Measurements from ENCODE around the gene SCYL3. TPM values are rescaled to one million over a fixed set of nuclear protein-coding genes. Genes with fewer than 3 reads are reported as not detected.

SCYL3 gene
- polyA plus RNA-seq, 1 of the 3 experiments (the other 2 are of a cell fraction), result 5.9 TPM

DNA sequence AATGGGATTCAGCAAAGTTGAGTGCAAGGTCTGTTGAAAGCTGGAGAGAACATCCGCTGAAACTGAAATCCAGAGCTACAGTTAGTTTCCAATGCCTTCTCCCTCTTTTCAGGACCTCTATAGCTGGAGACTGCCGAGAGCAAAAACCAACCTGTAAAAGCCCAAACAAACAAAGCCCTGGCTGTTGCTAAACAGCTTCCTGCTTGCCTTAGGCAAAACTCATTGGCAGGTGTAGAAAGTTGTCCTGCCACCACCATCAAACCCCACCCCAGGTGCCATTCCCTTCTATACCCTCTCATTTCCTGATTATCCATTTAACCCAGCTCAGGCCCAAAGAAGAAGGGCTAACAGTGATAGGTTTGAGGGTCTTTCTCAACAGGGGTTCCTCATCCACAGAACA is 24.7 kb downstream of the SCYL3 start:
- no peaks in the 10 kb centered on the region for H3K9me3 ChIP-seq
- no peak overlapping the region for H3K9ac ChIP-seq
- no peak overlapping the region for H3K4me3 ChIP-seq (ENCODE audit: low read depth in 2 of 2, low read length in 1 of 2)
- H4K20me1 ChIP-seq (ENCODE audit: insufficient read depth), result no peaks in the 10 kb centered on the region
- H3K36me3 ChIP-seq (replicated peaks in 1 of 2; ENCODE audit: control insufficient read depth in 1 of 2, insufficient read depth in 2 of 2, low read length in 1 of 2), result peaks cover 71 to 85% of the 10 kb centered on the region in 2 experiments
- no peaks in the 10 kb centered on the region for H3K9me2 ChIP-seq
- peak overlapping the region in 1 of 2 experiments; percentile 87; a peak in 1 of 4 replicates for H3K27ac ChIP-seq (ENCODE audit: low read depth in 2 of 2, low read length in 1 of 2)
- H3K4me1 ChIP-seq (ENCODE audit: control insufficient read depth in 1 of 2, insufficient read depth in 2 of 2, low read depth in 1 of 2, low read length in 1 of 2), result peaks cover 3 to 22% of the 10 kb centered on the region in 2 experiments
- H3K79me2 ChIP-seq (ENCODE audit: insufficient read depth), result no peaks in the 10 kb centered on the region
- 100% methylated on average over 2 of the region's 2 CpGs for WGBS (ENCODE audit: low lambda C conversion rate)
- H3K4me2 ChIP-seq, result no peak overlapping the region
- no peak overlapping the region for H2AFZ ChIP-seq (ENCODE audit: low read depth)
- ChIA-PET POLR2A (no interaction called here), CTCF (interaction anchor here (2.3 kb wide), 1 partner anchor 59 kb away, joined by 6 read pairs; no protein-coding TSS in a partner anchor)
- no peaks in the 10 kb centered on the region for H3K27me3 ChIP-seq (ENCODE audit: insufficient read depth)
- TF ChIP-seq NRF1 (IDR thresholded peaks at IDR 0.05; ENCODE audit: low read depth, low read length) (no peak), TEAD4 (IDR thresholded peaks at IDR 0.05; ENCODE audit: borderline replicate concordance, insufficient read depth) (no peak), TCF12 (IDR thresholded peaks at IDR 0.05) (no peak), GABPA (IDR thresholded peaks at IDR 0.05; ENCODE audit: low read depth) (no peak), RFX5 (IDR thresholded peaks at IDR 0.05; ENCODE audit: low read length) (no peak), RAD21 (IDR thresholded peaks at IDR 0.05; ENCODE audit: low read length) (no peak), YY1 (IDR thresholded peaks at IDR 0.05; ENCODE audit: low read depth) (no peak), CHD2 (IDR thresholded peaks at IDR 0.05; ENCODE audit: low read length, partially characterized antibody) (no peak), MEF2A (IDR thresholded peaks at IDR 0.05; ENCODE audit: borderline replicate concordance, low read depth) (no peak)
- TF ChIP-seq, protein P1, sequence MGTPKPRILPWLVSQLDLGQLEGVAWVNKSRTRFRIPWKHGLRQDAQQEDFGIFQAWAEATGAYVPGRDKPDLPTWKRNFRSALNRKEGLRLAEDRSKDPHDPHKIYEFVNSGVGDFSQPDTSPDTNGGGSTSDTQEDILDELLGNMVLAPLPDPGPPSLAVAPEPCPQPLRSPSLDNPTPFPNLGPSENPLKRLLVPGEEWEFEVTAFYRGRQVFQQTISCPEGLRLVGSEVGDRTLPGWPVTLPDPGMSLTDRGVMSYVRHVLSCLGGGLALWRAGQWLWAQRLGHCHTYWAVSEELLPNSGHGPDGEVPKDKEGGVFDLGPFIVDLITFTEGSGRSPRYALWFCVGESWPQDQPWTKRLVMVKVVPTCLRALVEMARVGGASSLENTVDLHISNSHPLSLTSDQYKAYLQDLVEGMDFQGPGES (IDR thresholded peaks at IDR 0.05; ENCODE audit: low read depth, low read length), result no peak
- TF ChIP-seq, protein P2, sequence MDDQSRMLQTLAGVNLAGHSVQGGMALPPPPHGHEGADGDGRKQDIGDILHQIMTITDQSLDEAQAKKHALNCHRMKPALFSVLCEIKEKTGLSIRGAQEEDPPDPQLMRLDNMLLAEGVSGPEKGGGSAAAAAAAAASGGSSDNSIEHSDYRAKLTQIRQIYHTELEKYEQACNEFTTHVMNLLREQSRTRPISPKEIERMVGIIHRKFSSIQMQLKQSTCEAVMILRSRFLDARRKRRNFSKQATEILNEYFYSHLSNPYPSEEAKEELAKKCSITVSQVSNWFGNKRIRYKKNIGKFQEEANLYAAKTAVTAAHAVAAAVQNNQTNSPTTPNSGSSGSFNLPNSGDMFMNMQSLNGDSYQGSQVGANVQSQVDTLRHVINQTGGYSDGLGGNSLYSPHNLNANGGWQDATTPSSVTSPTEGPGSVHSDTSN (IDR thresholded peaks at IDR 0.05), result no peak
- peaks cover 48% of the 10 kb centered on the region for H3F3A ChIP-seq (replicated peaks; ENCODE audit: insufficient read depth)
- no peak for DNase-seq

DNA sequence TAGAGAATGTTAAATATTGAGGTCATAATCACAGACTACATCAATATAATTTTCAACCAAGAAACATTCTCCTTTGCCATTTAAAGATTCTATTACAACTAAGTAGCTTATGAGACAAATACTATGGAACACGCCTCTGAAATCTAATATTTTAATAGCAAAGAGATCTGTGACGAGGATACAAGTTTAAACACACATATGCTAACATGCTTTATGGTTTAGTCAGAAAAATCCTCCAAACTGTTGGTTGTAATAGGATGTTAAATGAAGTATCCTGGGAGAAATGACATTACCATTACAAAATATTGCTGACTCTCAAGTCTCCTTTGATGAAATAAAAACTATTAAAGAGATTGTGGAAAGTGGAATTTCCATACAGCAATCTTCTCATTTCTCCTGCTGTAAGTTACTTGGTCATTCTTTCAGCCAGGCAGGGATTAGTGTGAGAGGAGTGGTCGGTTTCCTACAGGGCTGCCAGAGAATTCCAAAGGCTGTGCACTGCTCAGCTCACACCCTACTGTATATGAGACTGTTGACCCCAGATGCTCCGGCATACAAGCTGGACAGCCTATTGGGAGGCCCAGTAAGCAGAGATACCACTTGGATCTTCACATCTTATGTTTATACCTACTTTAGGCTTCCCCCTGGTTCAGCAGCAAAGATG is 26.6 kb downstream of the SCYL3 start:
- no peak for DNase-seq
- peaks cover 41% of the 10 kb centered on the region for H3F3A ChIP-seq (replicated peaks; ENCODE audit: insufficient read depth)
- POLR2A ChIA-PET, result no interaction called here
- H3K27ac ChIP-seq (ENCODE audit: low read depth in 2 of 2, low read length in 1 of 2), result peak overlapping the region; percentile 85 to 87
- H3K4me1 ChIP-seq (ENCODE audit: control insufficient read depth in 1 of 2, insufficient read depth in 2 of 2, low read depth in 1 of 2, low read length in 1 of 2), result peaks cover 6 to 19% of the 10 kb centered on the region in 2 experiments
- H3K4me3 ChIP-seq (ENCODE audit: low read depth in 2 of 2, low read length in 1 of 2), result no peak overlapping the region
- TF ChIP-seq NFIC (IDR thresholded peaks at IDR 0.05; ENCODE audit: borderline replicate concordance), result no peak
- TF ChIP-seq FOXM1 (IDR thresholded peaks at IDR 0.05; ENCODE audit: low read depth), result 0 out of 2 replicates have a peak, but pooled peaks have one; percentile 4
- TF ChIP-seq, protein P2 (IDR thresholded peaks at IDR 0.05), result peak; percentile 14; the same call in 1 of the 2 replicates
- CTCF ChIA-PET, result interaction anchor here (1.2 kb wide), 1 partner anchor 21 kb away, joined by 3 read pairs; no protein-coding TSS in a partner anchor
- H3K9me2 ChIP-seq, result no peaks in the 10 kb centered on the region
- H3K27me3 ChIP-seq (ENCODE audit: insufficient read depth), result no peaks in the 10 kb centered on the region
- H2AFZ ChIP-seq (ENCODE audit: low read depth), result no peak overlapping the region
- H4K20me1 ChIP-seq (ENCODE audit: insufficient read depth), result no peaks in the 10 kb centered on the region
- H3K9ac ChIP-seq, result peak overlapping the region; percentile 19; the same call in 1 of the 2 replicates
- peak overlapping the region; percentile 10 for H3K4me2 ChIP-seq
- WGBS (ENCODE audit: low lambda C conversion rate), result 35% methylated on average over 3 of the region's 4 CpGs
- peaks cover 72 to 85% of the 10 kb centered on the region in 2 experiments for H3K36me3 ChIP-seq (replicated peaks in 1 of 2; ENCODE audit: control insufficient read depth in 1 of 2, insufficient read depth in 2 of 2, low read length in 1 of 2)
- H3K79me2 ChIP-seq (ENCODE audit: insufficient read depth), result no peaks in the 10 kb centered on the region
- no peaks in the 10 kb centered on the region for H3K9me3 ChIP-seq

Measured in SK-N-SH (cell line).